Natural killer cell (primary cell): ENCODE measurements around the gene ATF7. TPM values are rescaled to one million over a fixed set of nuclear protein-coding genes. Genes with fewer than 3 reads are reported as not detected.
"Not testable (repeated sequence)": the region's sequence is repeated elsewhere in the genome, so short reads cannot be mapped to it uniquely, and the experiment has no call there.

Source experiments
- ATAC-seq, 3 donors: fragments of 150-1000 bp in 2 of 3; fragments of 200-7000 bp in 1 of 3; cut with Tn5 transposase; 1 replicate in 1 of 3; 2 replicates in 2 of 3; pipeline ENCODE4 v1.10.0; 2021; ENCODE audit warnings: mild to moderate bottlenecking in 2 of 3, moderate library complexity in 2 of 3
- DNase-seq, 2 donors: peaks; one replicate each; pipeline versions ENCODE4 v3.0.0 to v3.0.0-alpha.2; 2013 to 2021; ENCODE audit warnings: mixed read lengths in 1 of 2
- H3K27ac ChIP-seq: one replicate; pipeline ENCODE4 v1.5.1; 2013; ENCODE audit warnings: mild to moderate bottlenecking, low read length
- H3K27me3 ChIP-seq: one replicate; pipeline ENCODE4 v1.6.1; 2013; ENCODE audit warnings: low read length; ENCODE audit not compliant: control insufficient read depth, insufficient read depth
- H3K36me3 ChIP-seq: one replicate; pipeline ENCODE4 v1.6.1; 2013; ENCODE audit warnings: low read length; ENCODE audit not compliant: control insufficient read depth, insufficient read depth
- H3K4me1 ChIP-seq: one replicate; pipeline ENCODE4 v1.6.1; 2013; ENCODE audit warnings: low read length; ENCODE audit not compliant: control insufficient read depth, insufficient read depth
- H3K4me3 ChIP-seq: one replicate; pipeline ENCODE4 v1.5.1; 2013; ENCODE audit warnings: low read length
- H3K9me3 ChIP-seq: one replicate; pipeline ENCODE4 v1.6.1; 2013; ENCODE audit warnings: low read length; ENCODE audit not compliant: control insufficient read depth, insufficient read depth
- H3K27ac Mint-ChIP-seq, 2 donors: one replicate each; pipeline ENCODE4 v1.8.0; 2022; ENCODE audit warnings: mild to moderate bottlenecking in 2 of 2, mixed read lengths in 2 of 2, moderate library complexity in 1 of 2
- H3K27me3 Mint-ChIP-seq, 2 donors: one replicate each; pipeline ENCODE4 v1.8.0; 2022; ENCODE audit warnings: low read depth in 2 of 2, mixed read lengths in 2 of 2
- H3K36me3 Mint-ChIP-seq: one replicate; pipeline ENCODE4 v1.8.0; 2022; ENCODE audit warnings: mixed read lengths
- H3K4me1 Mint-ChIP-seq, 2 donors: one replicate each; pipeline ENCODE4 v1.8.0; 2022; ENCODE audit warnings: mixed read lengths in 2 of 2
- H3K4me3 Mint-ChIP-seq: one replicate; pipeline ENCODE4 v1.8.0; 2022; ENCODE audit warnings: mild to moderate bottlenecking, moderate library complexity, mixed read lengths
- H3K9me3 Mint-ChIP-seq, 2 donors: one replicate each; pipeline ENCODE4 v1.8.0; 2022; ENCODE audit warnings: mixed read lengths in 2 of 2
- WGBS: methylation state at CpG from one replicate; pipeline ENCODE4 v1.1.7; 2013; ENCODE audit warnings: missing lambda C conversion rate; ENCODE audit not compliant: insufficient coverage; 5-methylcytosine and 5-hydroxymethylcytosine counted together
- intact Hi-C: fragments of 100-400 bp; cut with micrococcal nuclease; formaldehyde crosslinking; loops from one replicate; pipeline ENCODE4 v1.14.2; 2022
- total RNA-seq, 4 donors: library from RNA; stranded (reverse); fragments of 120-200 nt in 1 of 4; gene quantifications; one replicate each; pipeline versions ENCODE4 v1.2.3 to v1.2.4, GENCODE V29; 2013 to 2022
- TF ChIP-seq, protein P1 (sequence below): fragments of 200-600 bp; IDR thresholded peaks from one replicate; pipeline ENCODE4 v1.8.0; 2022; ENCODE audit warnings: antibody characterized with exemption

ATF7 gene
- total RNA-seq, 3 donors from 2014 or later (not counting 1 experiment from before 2014, with no cell fraction given), result 32.3 to 42.3 (median 34.9) TPM

DNA sequence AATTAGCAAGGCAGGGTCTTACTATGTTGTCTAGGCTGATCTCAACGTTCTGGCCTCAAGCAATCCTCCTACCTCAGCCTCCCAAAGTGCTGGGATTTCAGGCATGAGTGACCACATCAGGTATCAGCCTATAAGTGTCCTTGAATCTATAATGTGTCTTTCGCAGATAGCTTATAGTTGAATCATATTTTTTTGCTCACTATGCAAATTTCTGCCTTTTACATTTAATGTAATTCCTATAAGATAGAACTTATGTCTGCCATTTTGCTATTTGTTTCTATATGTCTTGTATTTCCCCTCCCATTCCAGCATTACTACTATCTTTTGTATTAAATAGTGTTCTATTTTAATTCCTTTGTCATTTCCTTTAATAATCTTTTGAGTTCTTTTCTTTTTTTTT lies 10.5 kb upstream of the ATF7 start:
- H3K9me3 Mint-ChIP-seq, result no peaks in the 10 kb centered on the region
- H3K27me3 ChIP-seq, result no peaks in the 10 kb centered on the region
- H3K27ac Mint-ChIP-seq, result no peak overlapping the region
- H3K4me3 ChIP-seq, result no peak overlapping the region
- TF ChIP-seq, protein P1, sequence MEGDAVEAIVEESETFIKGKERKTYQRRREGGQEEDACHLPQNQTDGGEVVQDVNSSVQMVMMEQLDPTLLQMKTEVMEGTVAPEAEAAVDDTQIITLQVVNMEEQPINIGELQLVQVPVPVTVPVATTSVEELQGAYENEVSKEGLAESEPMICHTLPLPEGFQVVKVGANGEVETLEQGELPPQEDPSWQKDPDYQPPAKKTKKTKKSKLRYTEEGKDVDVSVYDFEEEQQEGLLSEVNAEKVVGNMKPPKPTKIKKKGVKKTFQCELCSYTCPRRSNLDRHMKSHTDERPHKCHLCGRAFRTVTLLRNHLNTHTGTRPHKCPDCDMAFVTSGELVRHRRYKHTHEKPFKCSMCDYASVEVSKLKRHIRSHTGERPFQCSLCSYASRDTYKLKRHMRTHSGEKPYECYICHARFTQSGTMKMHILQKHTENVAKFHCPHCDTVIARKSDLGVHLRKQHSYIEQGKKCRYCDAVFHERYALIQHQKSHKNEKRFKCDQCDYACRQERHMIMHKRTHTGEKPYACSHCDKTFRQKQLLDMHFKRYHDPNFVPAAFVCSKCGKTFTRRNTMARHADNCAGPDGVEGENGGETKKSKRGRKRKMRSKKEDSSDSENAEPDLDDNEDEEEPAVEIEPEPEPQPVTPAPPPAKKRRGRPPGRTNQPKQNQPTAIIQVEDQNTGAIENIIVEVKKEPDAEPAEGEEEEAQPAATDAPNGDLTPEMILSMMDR, result no peak
- WGBS, result no CpG with 5 or more reads among the region's 2 CpGs
- no peaks in the 10 kb centered on the region for H3K36me3 Mint-ChIP-seq
- H3K9me3 ChIP-seq, result no peaks in the 10 kb centered on the region
- H3K36me3 ChIP-seq, result no peaks in the 10 kb centered on the region
- DNase-seq (no peak), ATAC-seq (no peak)
- no peaks in the 10 kb centered on the region for H3K4me1 ChIP-seq
- H3K4me1 Mint-ChIP-seq, result no peaks in the 10 kb centered on the region
- no peak overlapping the region for H3K27ac ChIP-seq
- intact Hi-C loops, result no loop called here
- peaks cover 0 to 5% of the 10 kb centered on the region in 2 donors for H3K27me3 Mint-ChIP-seq
- H3K4me3 Mint-ChIP-seq, result no peak overlapping the region

DNA sequence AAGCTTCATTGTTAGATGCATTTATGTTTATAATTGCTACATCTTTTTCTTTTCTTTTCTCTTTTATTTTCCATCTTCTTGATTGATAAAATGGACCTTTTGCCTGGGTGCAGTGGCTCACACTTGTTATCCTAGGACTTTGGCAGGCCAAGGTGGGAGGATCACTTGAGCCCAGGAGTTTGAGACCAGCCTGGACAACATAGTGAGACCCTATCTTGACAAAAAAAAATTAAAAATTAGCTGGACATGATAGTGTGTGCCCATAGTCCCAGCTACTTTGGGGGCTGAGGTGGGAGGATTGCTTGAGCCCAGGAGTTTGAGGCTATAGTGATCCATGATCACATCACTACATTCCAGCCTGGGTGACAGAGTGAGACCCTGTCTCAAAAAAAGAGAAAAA lies 9.5 kb upstream of the ATF7 start:
- intact Hi-C loops, H3K4me3 Mint-ChIP-seq, H3K9me3 ChIP-seq, H3K27ac ChIP-seq, H3K27ac Mint-ChIP-seq, H3K4me3 ChIP-seq, H3K27me3 Mint-ChIP-seq, H3K4me1 ChIP-seq, ATAC-seq, H3K36me3 Mint-ChIP-seq, H3K36me3 ChIP-seq, H3K4me1 Mint-ChIP-seq, DNase-seq, H3K9me3 Mint-ChIP-seq, H3K27me3 ChIP-seq: not testable (repeated sequence)

DNA sequence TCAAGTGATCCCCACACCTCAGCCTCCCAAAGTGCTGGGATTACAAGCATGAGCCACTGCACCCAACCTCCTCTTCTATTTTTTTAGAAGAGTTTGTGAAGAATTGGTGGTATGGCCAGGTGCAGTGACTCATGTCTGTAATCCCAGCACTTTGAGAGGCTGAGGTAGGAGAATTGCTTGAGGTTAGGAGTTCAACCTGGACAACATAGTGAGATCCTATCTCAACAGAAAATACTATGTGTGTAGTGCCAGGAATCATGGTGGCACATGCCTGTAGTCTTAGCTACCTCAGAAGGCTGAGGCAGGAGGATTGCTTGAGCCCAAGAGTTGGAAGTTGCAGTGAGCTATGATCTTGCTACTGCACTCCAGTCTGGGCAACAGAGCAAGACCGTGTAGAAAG lies 5.5 kb upstream of the ATF7 start:
- DNase-seq, result no peak
- Mint-ChIP-seq H3K36me3 (no peaks in the 10 kb centered on the region), H3K9me3 (no peaks in the 10 kb centered on the region), H3K27ac (no peak overlapping the region), H3K4me3 (no peak overlapping the region), H3K27me3 (peaks cover 0 to 5% of the 10 kb centered on the region in 2 donors), H3K4me1 (peaks cover 4% of the 10 kb centered on the region in 2 donors)
- ATAC-seq, result no peak
- TF ChIP-seq, protein P1, result no peak
- H3K36me3 ChIP-seq, result no peaks in the 10 kb centered on the region
- no peaks in the 10 kb centered on the region for H3K27me3 ChIP-seq
- intact Hi-C loops, result no loop called here
- H3K4me1 ChIP-seq, result no peaks in the 10 kb centered on the region
- 100% methylated on average over 1 of the region's 1 CpG for WGBS
- no peak overlapping the region for H3K27ac ChIP-seq
- H3K4me3 ChIP-seq, result no peak overlapping the region
- no peaks in the 10 kb centered on the region for H3K9me3 ChIP-seq

DNA sequence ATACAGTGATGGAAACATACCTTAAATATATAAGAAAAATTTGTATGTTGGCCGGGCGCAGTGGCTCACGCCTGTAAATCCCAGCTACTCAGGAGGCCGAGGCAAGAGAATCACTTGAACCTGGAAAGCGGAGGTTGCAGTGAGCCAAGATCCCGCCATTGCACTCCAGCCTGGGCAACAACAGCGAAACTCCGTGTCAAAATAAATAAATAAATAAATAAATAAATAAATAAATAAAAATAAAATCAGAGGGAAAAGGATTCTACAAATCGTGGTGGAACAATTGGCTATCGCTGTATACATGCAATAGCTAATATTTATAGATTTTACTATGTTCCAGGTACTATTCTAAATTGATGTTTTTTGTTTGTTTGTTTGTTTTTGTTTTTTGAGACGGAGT lies 1.7 kb upstream of the ATF7 start:
- Mint-ChIP-seq H3K27me3 (peaks cover 0 to 2% of the 10 kb centered on the region in 2 donors), H3K4me1 (peaks cover 39 to 40% of the 10 kb centered on the region in 2 donors), H3K9me3 (no peaks in the 10 kb centered on the region), H3K27ac (no peak overlapping the region), H3K4me3 (no peak overlapping the region), H3K36me3 (no peaks in the 10 kb centered on the region)
- Histone ChIP-seq H3K27me3 (no peaks in the 10 kb centered on the region), H3K36me3 (no peaks in the 10 kb centered on the region), H3K9me3 (no peaks in the 10 kb centered on the region), H3K27ac (no peak overlapping the region), H3K4me3 (no peak overlapping the region), H3K4me1 (peaks cover 8% of the 10 kb centered on the region)
- no peak for DNase-seq
- 95% methylated on average over 5 of the region's 11 CpGs for WGBS
- ATAC-seq, result no peak
- intact Hi-C loops, result loop anchor here (2.0 kb wide), 1 partner anchor 49 kb away; the partner anchor contains the start of gene ATP5MC2
- TF ChIP-seq, protein P1, result no peak
